D721Med (cell line): Measurements from ENCODE around the gene BICC1.
"Not testable (repeated sequence)": the region's sequence is repeated elsewhere in the genome, so short reads cannot be mapped to it uniquely, and the experiment has no call there.

Experiments
- DNase-seq: peaks from one replicate; pipeline ENCODE4 v3.0.0; 2011; ENCODE audit warnings: low spot score; ENCODE audit not compliant: insufficient read length
- FAIRE-seq: peaks from 2 replicates; lab custom pipeline; 2011; peaks lifted over from hg19 to GRCh38; lab: Jason Lieb, UNC
- CTCF ChIP-seq: IDR thresholded peaks from 2 replicates; pipeline ENCODE4 v1.5.1; 2012; ENCODE audit warnings: mild to moderate bottlenecking, control low read depth; ENCODE audit not compliant: insufficient read depth; ENCODE audit errors: missing control alignments

The BICC1 gene

GRCh38 chr10:58590924-58591323 is 78.3 kb downstream of the BICC1 start:
- no peak for FAIRE-seq
- TF ChIP-seq CTCF, result no peak
- no peak for DNase-seq

GRCh38 chr10:58593008-58593407 is 80.3 kb downstream of the BICC1 start:
- DNase-seq, result no peak

GRCh38 chr10:58597211-58597610 is 84.5 kb downstream of the BICC1 start:
- not testable (repeated sequence) for DNase-seq, FAIRE-seq

More at GRCh38 chr10:58593008-58593407, 80.3 kb downstream of the BICC1 start:
- no peak for FAIRE-seq
- TF ChIP-seq CTCF, result no peak

- DNase-seq, result no peak
- no peak for TF ChIP-seq CTCF
- no peak for FAIRE-seq
Observed at GRCh38 chr10:58599927-58600553, 87.4 kb downstream of the BICC1 start.

- FAIRE-seq, result no peak
- DNase-seq, result no peak
- no peak for TF ChIP-seq CTCF
Observed at GRCh38 chr10:58608351-58608750, 95.7 kb downstream of the BICC1 start.

- DNase-seq (no peak), FAIRE-seq (no peak)
- TF ChIP-seq CTCF, result no peak
Observed at GRCh38 chr10:58608826-58609531, 96.3 kb downstream of the BICC1 start.

GRCh38 chr10:58609532-58610150 is 97.0 kb downstream of the BICC1 start:
- DNase-seq, result no peak
- FAIRE-seq, result no peak
- no peak for TF ChIP-seq CTCF
